ENCODE results near the gene DUS2. TPM values are rescaled to one million over a fixed set of nuclear protein-coding genes. Genes with fewer than 3 reads are reported as not detected.
A peak's percentile ranks its signal among the peaks of the same experiment; 100 is the strongest.

DUS2 gene
- total and polyA plus RNA-seq, 8 donors = 13.9 to 22.4 (median 16.6) TPM

- peak overlapping the region in 1 of 2 donors; percentile 85 for H3K27ac ChIP-seq
- no peak for ATAC-seq
- intact Hi-C loops (cut with DNase I) = no loop called here
- H3K27me3 ChIP-seq = no peaks in the 10 kb centered on the region
- no peaks in the 10 kb centered on the region for H3K9me3 ChIP-seq
- no peak for TF ChIP-seq CTCF (IDR thresholded peaks at IDR 0.05)
- DNase-seq = no peak
- peaks cover 12 to 68% of the 10 kb centered on the region in 2 donors for H3K4me1 ChIP-seq
- H3K36me3 ChIP-seq = peaks cover 0 to 38% of the 10 kb centered on the region in 2 donors
- no peak overlapping the region for H3K4me3 ChIP-seq
These were observed 39.9 kb downstream of the DUS2 start for GRCh38 chr16:68062910-68063393.

- Histone ChIP-seq H3K4me3 (no peak overlapping the region), H3K27me3 (no peaks in the 10 kb centered on the region), H3K36me3 (peaks cover 0 to 33% of the 10 kb centered on the region in 2 donors), H3K4me1 (peaks cover 23 to 81% of the 10 kb centered on the region in 2 donors), H3K27ac (peak overlapping the region; percentile 67 to 85), H3K9me3 (no peaks in the 10 kb centered on the region)
- ATAC-seq (peak; percentile 82), DNase-seq (peak in 3 of 4 donors; percentile 67 to 89 (median 84))
- peak; percentile 81 to 86 for TF ChIP-seq CTCF (IDR thresholded peaks at IDR 0.05)
- intact Hi-C loops (cut with DNase I) = no loop called here
These were observed 41.8 kb downstream of the DUS2 start for GRCh38 chr16:68064791-68065365.

GRCh38 chr16:68065716-68066305 lies 42.7 kb downstream of the DUS2 start:
- peak; percentile 76 for ATAC-seq
- TF ChIP-seq CTCF (IDR thresholded peaks at IDR 0.05) = no peak
- Histone ChIP-seq H3K9me3 (no peaks in the 10 kb centered on the region), H3K36me3 (peaks cover 0 to 39% of the 10 kb centered on the region in 2 donors), H3K27me3 (no peaks in the 10 kb centered on the region), H3K27ac (peak overlapping the region; percentile 67 to 85), H3K4me1 (peaks cover 23 to 79% of the 10 kb centered on the region in 2 donors), H3K4me3 (no peak overlapping the region)
- intact Hi-C loops (cut with DNase I) = no loop called here
- DNase-seq = peak in 2 of 4 donors; percentile 41 to 52

DNA sequence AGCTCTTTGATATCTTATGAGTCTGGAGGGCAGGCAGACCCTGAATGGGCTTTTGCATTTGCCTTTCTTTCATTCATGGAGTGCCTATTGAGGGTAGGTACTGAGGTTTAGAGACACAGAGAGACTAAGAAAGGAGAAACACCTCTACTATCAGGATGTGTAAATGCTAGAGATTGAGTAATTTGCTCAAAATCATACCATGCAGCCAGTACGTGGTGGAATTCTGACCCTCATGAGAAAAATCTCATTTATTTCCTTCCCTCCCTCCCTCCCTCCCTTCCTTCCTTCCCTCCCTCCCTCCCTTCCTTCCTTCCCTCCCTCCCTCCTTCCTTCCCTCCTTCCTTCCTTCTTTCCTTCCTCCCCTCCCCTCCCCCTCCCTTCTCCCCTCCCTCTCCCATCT lies 43.7 kb downstream of the DUS2 start:
- no peak overlapping the region for H3K4me3 ChIP-seq
- DNase-seq = no peak
- ATAC-seq = no peak
- intact Hi-C loops (cut with DNase I) = no loop called here
- no peaks in the 10 kb centered on the region for H3K9me3 ChIP-seq
- H3K4me1 ChIP-seq = peaks cover 23 to 69% of the 10 kb centered on the region in 2 donors
- no peak for TF ChIP-seq CTCF (IDR thresholded peaks at IDR 0.05)
- H3K27ac ChIP-seq = peak overlapping the region in 1 of 2 donors; percentile 85
- peaks cover 0 to 39% of the 10 kb centered on the region in 2 donors for H3K36me3 ChIP-seq
- no peaks in the 10 kb centered on the region for H3K27me3 ChIP-seq

- intact Hi-C loops (cut with DNase I) = no loop called here
- ATAC-seq (no peak), DNase-seq (peak in 1 of 4 donors; percentile 16)
- H3K9me3 ChIP-seq = no peaks in the 10 kb centered on the region
- H3K27me3 ChIP-seq = no peaks in the 10 kb centered on the region
- H3K36me3 ChIP-seq = peaks cover 1 to 57% of the 10 kb centered on the region in 2 donors
- peak overlapping the region in 1 of 2 donors; percentile 57 for H3K27ac ChIP-seq
- peaks cover 23 to 60% of the 10 kb centered on the region in 2 donors for H3K4me1 ChIP-seq
- H3K4me3 ChIP-seq = no peak overlapping the region
- no peak for TF ChIP-seq CTCF (IDR thresholded peaks at IDR 0.05)
These were observed 45.8 kb downstream of the DUS2 start for GRCh38 chr16:68068926-68069325.
